Cardiac muscle cell (in vitro differentiated cells and primary cell): ENCODE results near the gene C6orf52. TPM values are rescaled to one million over a fixed set of nuclear protein-coding genes. Genes with fewer than 3 reads are reported as not detected.
"Not testable (repeated sequence)": the region's sequence is repeated elsewhere in the genome, so short reads cannot be mapped to it uniquely, and the experiment has no call there.

Source experiments
- DNase-seq, 2 donors: peaks; one replicate each; pipeline versions ENCODE4 v3.0.0 to v3.0.0-alpha.2; 2010 to 2017; ENCODE audit warnings: low read depth in 1 of 2, low spot score in 1 of 2
- H3K27ac ChIP-seq: fragments of 200-600 bp; sonication (generic); 2 replicates; pipeline ENCODE4 v1.5.1; 2016
- H3K27me3 ChIP-seq: fragments of 200-600 bp; sonication (generic); 2 replicates; pipeline ENCODE4 v1.6.0; 2016; ENCODE audit warnings: control low read depth
- H3K36me3 ChIP-seq: fragments of 200-600 bp; sonication (generic); 2 replicates; pipeline ENCODE4 v1.5.1; 2016; ENCODE audit warnings: control low read depth
- H3K4me1 ChIP-seq: fragments of 200-600 bp; sonication (generic); 2 replicates; pipeline ENCODE4 v1.8.1; 2017; ENCODE audit warnings: low read depth, mild to moderate bottlenecking, mixed run types
- H3K4me3 ChIP-seq: fragments of 200-600 bp; sonication (generic); 2 replicates; pipeline ENCODE4 v1.5.1; 2016; ENCODE audit warnings: mild to moderate bottlenecking
- H3K9me3 ChIP-seq: fragments of 200-600 bp; sonication (generic); 2 replicates; pipeline ENCODE4 v1.5.1; 2017; ENCODE audit warnings: low read depth, mild to moderate bottlenecking, control low read depth
- CTCF ChIP-seq: IDR thresholded peaks from 2 replicates; pipeline ENCODE4 v1.5.1; 2012; ENCODE audit warnings: low read depth, mild to moderate bottlenecking, low read length
- polyA plus RNA-seq: library from polyadenylated mRNA; unstranded; fragments of >200 nt; fragmentation: Nextera tagmentation; extraction: Ambion mirVana; gene quantifications from 2 replicates; pipeline ENCODE4 v1.2.1, GENCODE V29; 2016
- total RNA-seq: library from RNA; depleted of rRNA; stranded (reverse); fragments of >200 nt; gene quantifications from 2 replicates; pipeline ENCODE4 v1.2.3, GENCODE V29; 2016

C6orf52 gene
- total and polyA plus RNA-seq, 2 experiments from 2014 or later: 2.1 to 3.6 TPM

- Histone ChIP-seq H3K4me1 (peaks cover 23% of the 10 kb centered on the region), H3K9me3 (no peaks in the 10 kb centered on the region), H3K36me3 (peaks cover 7% of the 10 kb centered on the region), H3K27me3 (no peaks in the 10 kb centered on the region), H3K27ac (peak within 1 kb of the TSS; percentile 88), H3K4me3 (peak within 1 kb of the TSS; percentile 51)
- TF ChIP-seq CTCF: no peak
- DNase-seq: peak; percentile 100
Measured at GRCh38 chr6:10722820-10723566, 28.6 kb upstream of the C6orf52 start, which contains the start of gene TMEM14C. TMEM14C (plus strand) TSS chr6:10723070; CDS start chr6:10724614, 1,544 bp downstream.

- Histone ChIP-seq H3K27ac (peak overlapping the region; percentile 84), H3K27me3 (no peaks in the 10 kb centered on the region), H3K9me3 (no peaks in the 10 kb centered on the region), H3K4me1 (peaks cover 23% of the 10 kb centered on the region), H3K36me3 (peaks cover 4% of the 10 kb centered on the region), H3K4me3 (peak overlapping the region; percentile 6)
- no peak for DNase-seq
- no peak for TF ChIP-seq CTCF
Measured at GRCh38 chr6:10722570-10722819, 28.1 kb upstream of the C6orf52 start.

- Histone ChIP-seq H3K4me1 (peaks cover 23% of the 10 kb centered on the region), H3K4me3 (peak overlapping the region; percentile 6), H3K9me3 (no peaks in the 10 kb centered on the region), H3K36me3 (peaks cover 4% of the 10 kb centered on the region), H3K27me3 (no peaks in the 10 kb centered on the region), H3K27ac (peak overlapping the region; percentile 84)
- no peak for DNase-seq
- no peak for TF ChIP-seq CTCF
Measured at GRCh38 chr6:10721850-10722569, 27.6 kb upstream of the C6orf52 start.

GRCh38 chr6:10720960-10721849 lies 26.8 kb upstream of the C6orf52 start:
- not testable (repeated sequence) for H3K9me3 ChIP-seq, H3K27me3 ChIP-seq, DNase-seq, H3K4me3 ChIP-seq, H3K36me3 ChIP-seq
- peak overlapping the region; percentile 4 for H3K27ac ChIP-seq
- H3K4me1 ChIP-seq: peaks cover 23% of the 10 kb centered on the region

GRCh38 chr6:10720265-10720959 lies 26.0 kb upstream of the C6orf52 start:
- no peaks in the 10 kb centered on the region for H3K27me3 ChIP-seq
- H3K36me3 ChIP-seq: peaks cover under 1% of the 10 kb centered on the region
- TF ChIP-seq CTCF: no peak
- no peaks in the 10 kb centered on the region for H3K9me3 ChIP-seq
- H3K27ac ChIP-seq: no peak overlapping the region
- no peak overlapping the region for H3K4me3 ChIP-seq
- DNase-seq: peak in 1 of 2 donors; percentile 35
- peaks cover 17% of the 10 kb centered on the region for H3K4me1 ChIP-seq
